Inflammatory macrophage treated with lipopolysaccharide for 4 hours (primary cell): Measurements from ENCODE around the gene P2RX3.
"Not testable (repeated sequence)": the region's sequence is repeated elsewhere in the genome, so short reads cannot be mapped to it uniquely, and the experiment has no call there.

Experiments
- DNase-seq: peaks from one replicate; pipeline ENCODE4 v3.0.0-alpha.2; 2020

Gene P2RX3

DNA sequence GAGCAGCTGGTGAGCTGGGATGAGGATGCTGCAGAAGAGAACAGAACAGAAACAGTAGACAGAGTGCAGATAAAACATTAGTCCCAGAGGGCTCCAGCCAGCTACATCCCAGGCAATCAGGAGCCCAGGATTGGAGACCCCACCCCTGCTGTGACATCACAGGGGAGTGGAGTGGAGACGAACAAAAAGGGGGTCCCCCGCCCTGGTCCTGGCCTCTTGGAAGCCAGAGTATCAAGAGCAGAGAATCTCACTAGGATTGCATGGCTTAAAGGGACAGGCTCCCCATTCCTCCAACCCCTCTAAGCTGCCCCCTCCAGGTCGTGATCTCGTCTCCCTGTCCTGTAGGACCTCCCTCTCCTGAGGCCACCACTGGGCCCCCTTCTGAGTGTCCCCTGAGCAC is at the start of gene P2RX3:
TSS of gene P2RX3 (plus strand) at position 211 of the 400 bp plus-strand sequence. CDS start 199 bp downstream, outside the sequence.
- DNase-seq = no peak

DNA sequence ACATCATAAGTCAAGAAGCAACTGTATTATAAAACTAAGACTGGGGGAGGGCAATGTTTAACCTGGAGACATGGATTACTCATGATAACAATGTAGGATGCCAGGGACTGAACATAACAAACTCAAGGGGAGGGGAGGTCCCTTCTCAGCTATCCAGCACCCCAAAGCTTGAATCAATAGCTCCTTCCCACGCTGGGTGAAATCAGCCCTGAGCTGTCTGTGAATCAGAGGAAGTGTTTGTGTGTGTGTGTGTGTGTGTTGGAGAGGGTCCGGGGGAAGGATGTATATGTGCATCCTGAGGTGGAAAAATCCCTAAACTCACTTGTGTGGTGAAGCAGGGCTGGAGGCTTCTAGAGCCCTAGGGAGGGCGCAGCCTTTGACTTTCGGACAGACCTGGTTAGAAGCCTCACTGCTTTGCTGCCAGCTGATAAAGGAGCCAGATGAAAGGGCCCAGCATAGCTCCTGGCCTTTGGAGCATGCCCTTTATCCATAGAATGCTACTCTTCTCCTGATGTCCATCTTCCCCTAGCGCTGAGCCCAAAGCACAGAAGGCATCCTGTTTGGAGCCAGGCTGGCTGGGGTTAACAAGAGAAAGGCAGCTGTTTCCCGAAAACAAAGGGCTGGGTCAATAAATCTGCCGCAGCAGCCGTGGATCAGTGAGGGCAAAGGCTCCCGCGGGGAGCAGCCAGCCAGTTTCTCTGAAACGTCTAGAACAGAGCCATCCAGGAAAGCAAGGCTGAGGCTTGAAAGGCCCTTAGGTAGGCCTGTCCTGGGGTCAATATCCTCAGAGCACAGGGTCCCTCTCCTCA is 49.2 kb upstream of the P2RX3 start:
- no peak for DNase-seq

DNA sequence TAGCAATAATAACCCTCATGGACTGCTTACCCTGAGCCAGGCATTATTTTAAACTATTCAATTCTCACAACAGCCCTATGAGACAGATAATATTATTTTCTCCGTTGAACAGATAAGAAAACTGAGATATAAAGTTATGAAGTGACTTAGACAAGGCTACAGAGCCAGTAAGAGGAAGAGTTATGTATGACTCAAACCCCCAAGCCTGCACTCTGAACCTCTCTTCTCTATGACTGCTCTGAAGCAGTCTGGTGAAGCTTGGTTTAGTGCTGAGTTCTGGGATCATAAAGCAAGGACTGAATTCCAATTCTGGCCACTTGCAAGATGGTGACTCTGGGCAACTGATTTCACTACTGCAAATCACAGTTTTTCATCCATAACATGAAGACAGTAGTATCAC is 47.9 kb upstream of the P2RX3 start:
- no peak for DNase-seq

DNA sequence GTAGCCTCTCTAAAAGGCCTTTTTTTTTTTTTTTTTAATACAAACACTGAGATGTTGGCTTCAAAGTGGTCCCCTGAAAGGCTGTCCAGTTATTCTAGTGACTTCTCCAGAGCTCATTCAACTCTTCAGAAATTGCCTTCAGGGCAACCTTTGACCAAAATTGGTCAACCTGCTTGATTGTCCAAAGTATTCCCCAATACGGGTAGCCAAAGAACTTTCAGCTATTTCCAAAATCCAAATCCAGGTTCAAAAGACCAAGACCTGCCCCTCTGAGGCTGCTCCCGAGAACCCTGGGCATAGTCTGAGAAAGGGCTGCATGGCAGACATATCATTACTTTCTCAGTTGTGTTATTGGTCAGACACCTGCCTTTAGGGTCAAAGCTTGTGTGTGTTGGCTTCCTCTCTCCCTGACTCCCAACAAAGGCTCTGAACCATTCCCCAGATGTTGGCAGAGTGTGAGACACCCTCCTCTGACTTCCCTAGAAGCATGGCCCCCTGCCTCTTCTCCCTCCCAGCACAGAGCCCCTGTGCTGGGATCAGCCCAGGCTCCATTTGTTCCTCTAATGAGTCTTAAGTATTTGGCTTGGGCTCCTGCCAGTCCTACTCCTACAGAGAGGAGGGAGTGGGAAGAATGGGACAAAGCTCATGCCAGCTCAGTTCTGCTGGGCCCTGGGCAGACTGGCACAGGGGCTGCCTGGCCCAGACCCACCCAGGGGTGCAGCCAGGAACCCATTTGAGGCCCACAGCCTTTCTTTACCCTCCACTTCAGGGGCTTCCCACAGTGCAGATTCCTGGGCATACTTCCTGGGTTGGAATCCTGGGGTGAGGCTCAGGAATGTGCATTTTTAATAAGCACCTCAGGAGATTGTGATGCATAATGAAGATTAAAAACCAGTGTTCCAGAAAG is 43.7 kb upstream of the P2RX3 start:
- DNase-seq = no peak

DNA sequence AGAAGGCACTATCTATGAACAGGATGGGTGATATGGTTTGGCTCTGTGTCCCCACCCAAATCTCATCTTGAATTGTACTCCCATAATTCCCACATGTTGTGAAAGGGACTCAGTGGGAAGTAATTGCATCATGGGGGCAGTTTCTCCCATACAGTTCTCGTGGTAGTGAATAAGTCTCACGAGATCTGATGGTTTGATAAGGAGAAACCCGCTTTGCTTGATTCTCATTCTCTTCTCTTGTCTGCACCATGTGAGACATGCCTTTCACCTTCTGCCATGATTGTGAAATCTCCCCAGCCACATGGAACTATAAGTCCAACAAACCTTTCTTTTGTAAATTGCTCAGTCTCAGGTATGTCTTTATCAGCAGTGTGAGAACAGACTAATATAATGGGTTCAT is 41.9 kb upstream of the P2RX3 start:
- DNase-seq = not testable (repeated sequence)

DNA sequence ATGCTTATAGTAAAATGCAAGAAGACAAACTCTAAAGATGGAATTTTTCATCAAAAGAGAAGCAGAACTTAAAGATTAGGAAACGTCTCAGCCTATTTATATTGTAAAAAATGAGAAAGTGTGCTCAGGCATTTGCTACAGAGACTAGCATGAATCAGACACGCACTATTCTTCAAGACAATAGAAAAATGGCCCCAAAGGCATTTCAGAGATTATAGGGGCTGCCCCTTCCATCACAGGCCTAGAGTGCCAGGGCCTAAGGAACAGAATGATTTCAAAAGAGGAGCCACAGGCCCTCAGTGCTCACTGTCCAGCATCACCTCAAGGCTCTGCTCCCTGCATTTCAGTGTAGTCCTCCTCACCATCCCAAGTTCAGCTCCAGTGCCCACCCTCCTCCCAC is 40.9 kb upstream of the P2RX3 start:
- no peak for DNase-seq

DNA sequence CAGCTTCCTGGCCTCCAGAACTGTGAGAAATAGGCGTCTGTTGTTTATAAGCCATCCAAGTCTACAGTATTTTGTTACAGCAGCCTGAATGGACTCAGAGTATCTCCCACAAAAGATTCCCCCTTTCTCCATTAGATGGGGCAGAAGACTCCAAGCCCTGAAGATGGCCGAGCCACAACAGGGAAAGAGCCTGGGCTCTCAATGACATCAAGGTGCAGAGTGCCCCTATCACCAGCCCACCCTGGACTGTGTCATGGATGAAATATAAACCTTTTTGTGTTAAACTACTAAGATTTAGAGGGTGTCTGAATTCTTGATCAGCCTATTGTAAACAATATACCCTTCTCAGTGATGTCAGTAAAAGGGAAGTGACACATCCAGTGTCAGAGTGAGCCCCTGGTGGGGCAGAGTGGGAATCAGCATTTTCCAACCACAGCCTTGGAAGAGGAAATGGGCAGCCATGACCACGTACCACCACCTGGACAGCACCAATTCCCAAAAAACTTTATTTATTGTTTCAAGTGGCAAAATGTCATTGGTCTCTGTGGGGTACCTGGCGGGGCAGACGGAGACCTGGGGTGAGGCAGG is 38.9 kb upstream of the P2RX3 start:
- DNase-seq = no peak

DNA sequence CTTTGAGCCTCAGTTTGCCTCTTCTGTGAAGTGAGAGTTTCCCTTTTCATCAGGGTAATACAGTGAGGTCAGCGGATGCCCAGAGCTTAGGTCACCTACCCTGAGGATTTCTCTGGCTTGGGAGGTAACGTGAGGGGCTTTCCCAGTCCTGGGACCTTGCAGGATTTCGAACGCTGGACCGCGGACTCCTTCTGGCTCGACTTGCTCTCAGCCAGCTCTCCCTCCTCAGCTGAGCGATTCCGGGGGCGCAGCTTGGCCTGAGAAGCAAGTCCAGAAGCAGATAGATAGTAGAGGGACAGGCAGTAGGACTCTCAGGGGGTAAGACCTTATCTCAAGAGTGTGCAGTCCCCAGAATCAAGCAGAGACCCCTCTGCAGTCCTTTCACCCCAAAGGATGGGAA is 37.4 kb upstream of the P2RX3 start:
- no peak for DNase-seq

DNA sequence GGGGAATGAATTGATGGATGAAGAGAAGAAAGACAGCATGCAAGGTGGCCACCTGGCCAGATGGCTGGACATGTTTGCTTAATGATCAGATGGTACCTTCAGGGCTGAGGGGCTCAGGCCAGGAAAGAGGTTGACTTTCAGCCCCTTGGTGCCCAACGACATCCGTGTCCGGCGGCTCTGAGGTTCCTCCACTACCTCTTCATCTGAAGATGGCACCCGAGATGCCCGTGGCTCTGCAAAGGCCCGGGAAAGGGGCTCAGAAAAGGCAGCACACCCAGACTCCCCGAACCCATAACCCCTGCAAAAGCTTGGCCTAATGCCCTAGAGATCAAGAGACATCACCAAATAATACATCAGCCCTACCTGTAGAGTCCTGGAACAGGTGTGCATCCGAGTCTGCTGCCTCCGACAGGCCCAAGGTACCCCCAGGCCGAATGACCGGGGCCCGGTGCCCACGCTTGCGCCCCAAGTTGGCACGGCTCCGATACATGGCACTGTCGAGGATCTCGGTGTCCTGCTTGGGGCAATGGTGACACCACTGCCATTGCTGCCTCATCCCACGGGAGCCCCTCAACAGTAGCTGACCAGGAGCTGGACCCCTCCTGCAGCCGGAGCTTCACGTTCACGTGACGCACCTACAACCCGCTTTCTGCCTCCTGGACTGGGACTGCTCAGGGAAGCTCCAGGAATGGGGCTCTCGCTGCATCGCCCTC is 36.3 kb upstream of the P2RX3 start:
- DNase-seq = no peak

DNA sequence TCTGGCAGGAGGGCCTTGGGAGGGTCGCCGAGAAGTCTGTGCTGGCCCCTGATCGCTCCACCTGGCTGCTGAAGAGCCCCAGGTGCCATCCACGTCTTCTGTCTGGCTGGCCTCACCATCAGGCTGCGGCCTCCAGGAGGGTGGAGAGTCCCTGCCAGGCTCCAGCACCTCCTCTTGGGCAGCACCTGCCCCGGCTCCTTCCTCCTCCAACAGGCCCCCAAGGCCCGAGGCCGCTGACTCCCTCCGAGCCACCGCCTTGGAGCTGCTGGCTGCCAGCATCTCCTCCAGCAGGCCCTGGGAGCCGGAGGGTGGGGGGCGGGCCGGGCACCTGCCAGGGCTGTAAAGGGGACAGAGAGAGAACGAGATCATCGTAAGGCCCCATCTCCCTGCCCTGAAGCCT is 35.7 kb upstream of the P2RX3 start:
- no peak for DNase-seq

DNA sequence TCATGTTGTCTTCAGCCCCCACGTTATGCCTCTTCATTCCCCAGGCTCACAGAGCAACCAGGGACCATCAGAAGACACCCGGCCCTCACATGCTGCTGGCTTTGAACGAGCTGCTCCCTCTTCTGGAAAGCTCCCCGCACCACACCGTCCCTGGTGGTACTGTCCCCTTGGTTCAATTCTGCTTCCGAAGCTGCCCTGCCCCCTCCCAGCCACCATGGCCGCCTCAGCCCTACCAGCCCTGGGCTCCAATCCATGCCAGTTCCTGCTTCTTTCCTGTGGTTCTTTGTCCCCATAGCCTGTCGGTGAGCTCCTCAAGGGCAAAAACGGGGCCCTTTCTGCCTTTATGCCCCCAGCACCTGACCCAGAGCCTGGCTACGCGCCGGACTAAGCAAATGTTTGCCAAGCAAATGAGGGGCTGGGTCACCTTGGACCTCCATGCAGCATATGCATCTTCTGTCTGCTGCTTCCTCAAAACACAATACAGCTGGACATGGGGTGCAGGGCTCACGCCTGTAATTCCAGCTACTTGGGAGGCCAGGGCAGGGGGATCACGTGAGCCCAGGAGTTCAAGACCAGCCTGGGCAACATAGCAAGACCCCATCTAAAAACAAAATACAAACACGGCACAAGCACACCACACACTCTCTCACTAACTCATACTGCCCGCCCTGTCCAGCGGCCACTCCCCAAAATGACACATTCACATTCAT is 34.7 kb upstream of the P2RX3 start:
- no peak for DNase-seq

DNA sequence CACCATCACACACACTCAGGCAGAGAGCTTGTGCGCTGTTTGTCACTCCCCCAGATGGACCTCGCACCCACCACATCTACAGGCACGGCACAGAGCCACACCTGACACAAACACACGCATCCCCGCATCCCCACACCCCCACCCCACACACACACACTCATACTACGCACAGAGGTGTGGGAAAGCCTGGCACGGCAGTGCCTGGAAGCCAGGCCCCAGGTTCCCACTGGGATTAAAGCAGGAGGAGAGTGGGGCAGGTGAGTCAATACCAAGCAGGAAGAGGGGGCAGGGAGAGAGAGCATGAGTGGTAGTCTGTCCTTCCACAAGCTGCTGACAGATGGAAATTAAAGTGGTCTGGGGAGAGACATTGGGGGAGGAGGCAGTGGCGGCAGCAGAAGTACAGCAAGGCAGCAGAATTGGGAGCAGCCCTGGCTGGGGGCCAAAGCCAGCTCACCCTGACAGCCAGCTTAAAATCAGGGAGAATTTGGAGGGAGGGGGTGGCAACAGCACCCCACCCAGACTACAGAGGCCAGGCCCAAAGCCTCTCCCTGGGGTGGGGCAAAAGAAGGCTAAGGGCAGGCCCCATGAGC is 34.1 kb upstream of the P2RX3 start:
- DNase-seq = no peak

DNA sequence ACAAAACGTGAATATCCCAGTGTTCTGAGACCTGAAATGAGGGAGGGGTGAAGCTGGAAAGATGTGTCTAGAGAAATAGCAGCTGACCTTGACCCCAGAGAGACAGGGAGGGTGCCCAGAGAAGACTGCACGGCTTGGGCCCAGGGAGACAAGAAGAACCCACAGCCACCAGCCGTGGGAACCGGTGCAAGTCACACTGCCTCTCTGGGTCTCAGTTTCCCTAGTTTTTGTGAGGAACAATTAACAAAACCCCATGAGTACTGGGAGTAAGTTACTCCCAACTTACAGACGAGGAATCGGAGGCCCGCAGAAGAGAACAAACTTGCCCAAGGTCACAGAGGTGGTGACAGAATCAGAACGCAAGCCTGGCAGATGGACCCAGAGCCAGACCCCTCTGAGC is 32.6 kb upstream of the P2RX3 start:
- no peak for DNase-seq

DNA sequence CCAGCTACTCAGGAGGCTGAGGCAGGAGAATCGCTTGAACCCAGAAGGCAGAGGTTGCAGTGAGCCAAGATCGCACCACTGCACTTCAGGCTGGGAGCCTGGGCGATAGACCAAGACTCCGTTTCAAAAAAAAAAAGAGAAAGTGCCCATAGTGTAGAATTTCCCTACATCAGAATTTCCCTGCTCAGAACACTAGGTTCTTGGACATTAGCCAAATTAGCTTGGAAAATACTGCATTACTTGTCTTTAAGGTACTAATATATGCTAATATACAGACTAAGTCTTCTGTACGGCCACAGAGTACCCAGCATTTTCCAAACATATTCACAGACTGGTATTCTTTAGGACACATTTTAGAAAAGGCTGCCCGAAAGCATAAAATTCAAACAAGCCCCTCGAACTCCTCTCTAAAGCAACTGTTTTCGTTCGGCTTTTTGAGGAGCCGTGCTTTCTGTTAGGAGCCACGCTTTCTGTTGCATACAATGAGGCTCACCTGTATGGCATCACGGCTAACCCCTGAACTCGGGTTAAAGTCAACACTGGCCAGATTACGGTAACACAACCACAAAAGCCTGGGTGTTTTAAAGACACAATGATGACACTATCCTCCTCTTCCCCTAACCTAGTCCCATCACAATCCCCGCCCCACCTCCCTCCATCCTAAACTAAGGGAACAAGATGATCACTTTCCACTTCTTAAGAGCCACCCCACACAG is 31.8 kb upstream of the P2RX3 start:
- DNase-seq = no peak

DNA sequence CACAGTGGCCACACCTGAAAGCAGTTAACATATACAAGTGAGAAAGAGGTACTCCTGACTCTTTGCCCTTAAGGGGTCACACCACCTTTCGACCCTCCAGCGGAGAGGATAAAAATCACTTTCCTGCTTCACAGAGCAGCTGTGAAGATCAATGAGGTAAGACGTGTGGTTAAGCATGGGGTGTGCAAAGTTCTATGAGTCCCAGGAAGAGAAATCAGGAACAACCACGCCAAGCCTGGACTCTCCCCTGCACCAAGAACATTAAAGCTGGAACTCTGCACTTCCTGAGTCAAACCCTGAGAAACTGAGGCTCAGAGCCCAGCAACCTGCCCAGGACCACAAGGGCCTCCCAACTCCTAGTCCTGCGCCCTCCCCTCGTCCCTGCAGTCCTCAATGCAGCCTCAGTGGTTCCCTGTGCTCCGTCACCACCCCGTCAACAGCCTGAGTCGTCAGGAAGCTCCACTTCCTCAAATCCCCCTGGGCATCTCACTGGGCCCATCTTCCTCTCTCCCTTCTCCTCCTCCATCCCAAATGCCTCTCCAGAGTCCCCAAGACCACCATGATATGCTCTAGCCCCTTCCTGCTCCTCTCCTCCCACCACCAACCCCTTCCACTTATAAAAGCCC is 31.1 kb upstream of the P2RX3 start:
- peak; percentile 45 for DNase-seq

DNA sequence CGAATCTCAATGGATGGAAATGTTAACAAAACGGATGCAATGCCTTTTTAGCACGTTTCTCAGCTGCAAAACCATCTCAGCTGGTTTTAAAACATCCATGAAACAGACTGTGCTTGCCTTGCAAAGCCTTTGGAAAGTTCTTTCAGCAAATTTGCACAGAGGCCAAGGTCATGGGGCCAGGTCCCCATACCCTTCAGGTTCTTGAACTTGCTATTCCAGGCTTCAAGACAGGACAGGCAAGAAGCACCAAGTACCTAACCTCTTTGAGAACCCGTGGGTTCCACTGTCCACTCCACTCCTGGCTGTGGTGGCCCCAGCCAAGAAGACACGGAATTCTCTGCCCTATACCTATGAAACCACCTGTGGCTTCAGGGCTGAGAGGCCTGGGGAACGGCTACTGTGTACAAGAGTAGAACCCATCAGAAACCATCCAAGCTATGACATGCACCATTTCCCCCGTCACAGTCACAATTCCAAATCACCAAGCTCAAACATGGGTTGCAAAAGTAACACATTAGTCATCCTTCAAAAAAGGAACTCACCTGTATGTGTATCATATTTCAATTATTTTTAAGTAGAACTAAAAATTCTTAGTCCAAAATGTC is 30.4 kb upstream of the P2RX3 start:
- DNase-seq = no peak

DNA sequence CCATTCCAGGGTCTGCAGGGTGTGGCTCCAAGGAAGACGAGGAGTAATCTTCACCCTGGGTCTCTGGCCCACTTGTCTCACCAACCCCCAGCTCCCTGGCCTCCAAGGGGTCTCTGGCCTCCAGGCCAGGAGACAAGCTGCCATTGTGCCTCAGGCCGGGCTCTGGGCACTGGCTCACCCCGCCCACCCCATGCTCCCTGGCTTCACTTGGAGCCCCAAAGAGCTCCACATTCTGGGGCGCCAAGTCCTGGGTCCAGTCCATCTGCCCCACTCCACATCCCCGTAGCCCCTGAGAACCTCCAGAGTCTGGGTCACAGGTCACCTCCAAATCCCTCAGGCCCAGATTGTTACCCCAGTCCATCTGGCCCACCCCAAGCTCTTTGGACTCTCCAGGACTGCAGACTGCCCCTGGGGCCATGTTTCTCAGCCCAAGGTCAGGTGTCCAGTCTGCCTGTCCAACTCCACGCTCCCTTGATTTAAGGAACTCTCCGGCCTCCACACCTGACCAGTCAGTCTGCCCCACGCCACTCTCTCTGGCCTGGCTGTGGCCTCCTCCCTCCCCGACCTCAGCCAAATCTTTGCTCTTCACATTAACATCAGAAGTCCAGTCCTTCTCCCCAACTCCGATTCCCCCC is 29.6 kb upstream of the P2RX3 start:
- no peak for DNase-seq

DNA sequence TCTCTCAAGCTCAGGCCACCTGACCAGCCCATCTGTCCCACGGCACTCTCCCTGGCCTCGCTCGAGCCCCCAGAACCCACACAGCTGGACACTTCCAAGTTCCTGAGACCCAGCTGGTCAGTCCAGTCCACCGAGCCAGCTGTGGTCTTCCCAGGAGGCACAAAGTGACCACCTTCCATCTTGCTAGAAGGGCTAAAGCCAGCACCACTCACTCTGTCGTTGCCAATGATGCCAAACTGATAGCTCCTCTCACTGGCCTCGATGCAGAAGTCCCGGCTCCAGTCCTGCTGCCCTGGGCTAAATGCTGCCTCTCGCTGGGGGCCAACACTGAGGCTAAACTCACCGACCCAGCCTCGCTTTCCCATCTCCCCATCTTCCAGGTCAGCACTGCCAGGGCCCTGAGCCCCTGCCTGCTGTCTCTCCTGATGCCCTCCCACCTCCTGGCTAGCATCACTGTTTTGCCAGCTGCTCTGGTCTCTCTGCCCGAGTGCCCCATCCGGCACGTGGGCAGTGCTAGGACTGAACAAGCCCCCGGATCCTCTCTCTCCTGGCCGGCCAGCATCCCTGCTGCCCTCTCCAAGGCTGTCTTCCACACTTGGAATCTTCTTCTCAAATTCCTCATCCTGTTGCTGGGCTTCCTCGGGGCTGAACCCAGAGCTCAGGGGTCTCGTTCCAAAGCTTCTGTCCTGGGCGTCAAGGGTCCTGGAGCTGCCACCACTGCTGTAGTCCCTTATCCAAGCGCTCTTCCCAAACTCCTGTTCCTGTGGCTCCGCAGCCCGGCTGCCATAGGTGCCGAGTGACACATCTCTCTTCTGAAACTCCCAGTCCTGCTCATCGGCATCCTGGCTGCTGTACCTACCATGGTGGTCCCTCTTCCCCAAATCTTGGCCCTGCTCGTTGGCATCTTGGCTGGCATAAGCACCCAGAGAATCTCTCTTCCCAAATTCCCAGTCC is 28.8 kb upstream of the P2RX3 start:
- no peak for DNase-seq

DNA sequence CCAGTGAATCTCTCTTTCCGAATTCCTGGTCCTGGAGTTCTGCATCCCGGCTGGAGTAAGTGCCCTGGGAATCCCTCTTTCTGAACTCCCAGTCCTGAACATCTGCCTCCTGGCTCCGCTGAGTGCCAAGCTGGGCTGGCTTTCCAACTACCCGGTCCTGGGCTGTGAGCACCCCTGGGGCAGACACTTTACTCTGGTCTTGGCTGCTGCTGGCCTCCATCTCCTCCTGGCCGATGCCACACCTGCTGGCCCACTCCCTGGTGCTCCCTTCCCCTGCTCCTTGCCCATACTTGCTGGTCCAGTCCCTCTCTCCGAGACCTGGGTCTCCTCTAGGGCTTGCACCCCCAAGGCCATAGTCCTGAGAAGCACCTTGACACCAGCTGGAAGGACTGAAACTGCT is 28.1 kb upstream of the P2RX3 start:
- DNase-seq = no peak
